Measurements from ENCODE around the gene TAOK3.
A peak's percentile ranks its signal among the peaks of the same experiment; 100 is the strongest.
"Not testable (repeated sequence)": the region's sequence is repeated elsewhere in the genome, so short reads cannot be mapped to it uniquely, and the experiment has no call there.

Gene TAOK3

DNA sequence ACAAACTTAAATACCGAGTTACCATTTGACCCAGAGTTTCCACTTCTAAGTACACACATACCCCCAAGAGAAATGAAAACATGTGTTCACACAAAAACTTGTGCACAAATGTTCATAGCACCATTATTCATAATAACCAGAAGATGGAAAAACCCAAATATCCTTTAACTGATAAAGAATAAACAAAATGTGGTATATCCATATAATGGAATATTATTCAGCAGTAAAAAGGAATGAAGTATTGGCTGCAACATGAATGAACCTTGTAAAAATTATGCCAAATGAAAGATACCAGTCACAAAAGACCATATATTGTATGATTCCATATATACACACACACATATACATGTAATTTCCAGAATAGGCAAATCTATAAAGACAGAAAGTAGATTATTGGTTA lies 116.4 kb downstream of the TAOK3 start:
- TF ChIP-seq, protein P1, sequence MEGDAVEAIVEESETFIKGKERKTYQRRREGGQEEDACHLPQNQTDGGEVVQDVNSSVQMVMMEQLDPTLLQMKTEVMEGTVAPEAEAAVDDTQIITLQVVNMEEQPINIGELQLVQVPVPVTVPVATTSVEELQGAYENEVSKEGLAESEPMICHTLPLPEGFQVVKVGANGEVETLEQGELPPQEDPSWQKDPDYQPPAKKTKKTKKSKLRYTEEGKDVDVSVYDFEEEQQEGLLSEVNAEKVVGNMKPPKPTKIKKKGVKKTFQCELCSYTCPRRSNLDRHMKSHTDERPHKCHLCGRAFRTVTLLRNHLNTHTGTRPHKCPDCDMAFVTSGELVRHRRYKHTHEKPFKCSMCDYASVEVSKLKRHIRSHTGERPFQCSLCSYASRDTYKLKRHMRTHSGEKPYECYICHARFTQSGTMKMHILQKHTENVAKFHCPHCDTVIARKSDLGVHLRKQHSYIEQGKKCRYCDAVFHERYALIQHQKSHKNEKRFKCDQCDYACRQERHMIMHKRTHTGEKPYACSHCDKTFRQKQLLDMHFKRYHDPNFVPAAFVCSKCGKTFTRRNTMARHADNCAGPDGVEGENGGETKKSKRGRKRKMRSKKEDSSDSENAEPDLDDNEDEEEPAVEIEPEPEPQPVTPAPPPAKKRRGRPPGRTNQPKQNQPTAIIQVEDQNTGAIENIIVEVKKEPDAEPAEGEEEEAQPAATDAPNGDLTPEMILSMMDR (conservative IDR thresholded peaks at IDR 0.05; ENCODE audit: low read length): no peak
- no peak overlapping the region for H3K4me3 ChIP-seq (ENCODE audit: low read length)
- no peak for DNase-seq (ENCODE audit: low read depth)

DNA sequence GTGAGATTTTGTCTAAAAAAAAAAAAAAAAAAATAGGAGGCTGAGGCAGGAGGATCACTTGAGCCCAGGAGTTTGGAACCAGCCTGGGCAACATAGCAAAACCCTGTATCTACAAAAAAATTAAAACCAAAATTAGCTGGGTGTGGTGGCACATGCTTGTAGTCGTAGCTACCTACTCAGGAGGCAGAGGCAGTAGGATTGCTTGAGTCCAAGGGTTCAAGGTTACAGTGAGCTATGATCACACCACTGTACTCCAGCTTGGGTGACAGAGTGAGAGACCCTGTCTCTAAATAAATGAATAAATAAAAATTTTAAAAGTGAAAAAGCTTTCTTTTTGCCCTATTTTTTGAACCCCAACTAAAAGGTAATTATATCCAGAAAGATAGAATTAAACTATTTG lies 123.2 kb downstream of the TAOK3 start:
- no peak for DNase-seq (ENCODE audit: low read depth)
- TF ChIP-seq, protein P1 (conservative IDR thresholded peaks at IDR 0.05; ENCODE audit: low read length): no peak
- H3K4me3 ChIP-seq (ENCODE audit: low read length): no peak overlapping the region

DNA sequence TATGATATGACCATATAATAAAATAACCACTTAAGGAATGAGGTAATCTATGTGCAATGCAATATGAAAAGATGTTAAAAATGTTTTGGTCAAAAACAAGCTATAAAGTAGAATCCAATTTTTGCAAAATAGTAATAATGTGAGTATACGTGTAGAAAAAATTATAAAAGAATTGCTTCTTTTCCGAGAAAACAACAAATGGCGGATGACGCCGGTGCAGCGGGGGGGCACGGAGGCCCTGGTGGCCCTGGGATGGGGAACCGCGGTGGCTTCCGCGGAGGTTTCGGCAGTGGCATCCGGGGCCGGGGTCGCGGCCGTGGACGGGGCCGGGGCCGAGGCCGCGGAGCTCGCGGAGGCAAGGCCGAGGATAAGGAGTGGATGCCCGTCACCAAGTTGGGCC lies 126.8 kb downstream of the TAOK3 start:
- not testable (repeated sequence) for H3K4me3 ChIP-seq (ENCODE audit: low read length); DNase-seq (ENCODE audit: low read depth)

DNA sequence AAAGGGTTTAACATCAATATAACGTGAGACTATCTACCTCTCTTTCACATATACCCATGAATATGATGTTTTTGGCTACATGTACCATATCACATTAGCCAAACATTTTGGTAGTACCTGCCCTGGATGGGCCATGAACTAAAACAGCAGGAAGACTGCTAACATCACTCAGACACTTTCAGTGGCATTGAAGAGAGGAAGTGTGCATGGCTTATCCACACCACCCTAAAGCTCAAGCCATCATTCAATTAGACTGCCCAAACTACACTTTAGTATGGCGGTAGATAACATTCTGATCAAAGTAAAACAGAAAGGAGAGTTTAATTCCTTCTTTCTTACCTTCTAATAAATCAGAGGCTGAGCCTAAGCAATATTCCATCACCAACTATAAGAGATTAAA lies 133.8 kb downstream of the TAOK3 start:
- no peak for DNase-seq (ENCODE audit: low read depth)
- TF ChIP-seq, protein P1 (conservative IDR thresholded peaks at IDR 0.05; ENCODE audit: low read length): no peak

DNA sequence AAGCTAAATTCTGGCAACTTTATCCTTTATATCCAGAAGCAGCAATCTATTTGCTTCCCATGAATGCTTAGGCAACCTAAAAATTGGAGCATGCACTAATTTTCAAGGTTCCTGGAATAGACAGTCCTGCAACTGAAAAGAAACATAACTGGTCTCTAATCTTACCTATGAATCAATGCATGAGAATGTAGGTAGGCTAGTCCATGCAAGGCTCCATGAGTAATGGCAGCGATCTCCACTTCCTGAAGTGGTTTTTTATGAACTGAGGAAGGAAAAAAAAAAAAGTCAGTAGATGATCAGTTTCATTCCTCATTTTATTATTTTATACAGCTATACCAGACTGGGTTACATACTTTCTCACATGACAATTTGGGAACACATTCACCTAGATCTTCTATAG lies 134.8 kb downstream of the TAOK3 start:
- DNase-seq (ENCODE audit: low read depth): peak; percentile 13
- TF ChIP-seq, protein P1 (conservative IDR thresholded peaks at IDR 0.05; ENCODE audit: low read length): no peak
- H3K4me3 ChIP-seq (ENCODE audit: low read length): no peak overlapping the region

More for the DNA sequence above, 133.8 kb downstream of the TAOK3 start:
- H3K4me3 ChIP-seq (ENCODE audit: low read length): no peak overlapping the region

DNA sequence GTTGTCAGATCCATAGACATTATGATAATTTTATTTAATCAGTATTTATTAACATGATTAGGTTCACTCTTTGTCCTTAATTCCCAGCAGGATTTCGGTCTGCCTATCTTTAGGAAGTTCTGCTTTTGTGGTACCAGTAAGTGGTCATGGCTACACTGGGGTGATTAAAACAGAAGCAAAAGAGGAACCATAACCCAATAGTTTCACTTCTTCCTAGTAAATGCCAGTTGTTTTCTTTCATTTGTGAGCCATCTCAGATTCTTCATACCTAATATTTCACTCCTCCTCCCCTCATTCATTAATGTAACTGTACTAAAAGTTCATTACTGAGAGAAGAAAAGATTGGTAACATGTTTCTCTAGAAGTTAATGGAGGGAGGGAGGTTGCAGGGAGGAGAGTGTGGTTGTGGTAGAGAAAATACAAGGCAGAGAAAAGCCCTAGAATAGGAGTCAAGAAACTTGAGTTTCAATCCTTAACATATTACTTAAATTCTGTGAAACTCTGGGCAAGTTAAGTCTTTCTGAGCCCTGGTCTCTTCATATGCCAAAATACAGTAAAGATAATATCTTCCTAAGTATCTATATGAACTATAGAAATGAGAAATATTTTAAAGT lies 135.5 kb downstream of the TAOK3 start:
- no peak overlapping the region for H3K4me3 ChIP-seq (ENCODE audit: low read length)
- TF ChIP-seq, protein P1 (conservative IDR thresholded peaks at IDR 0.05; ENCODE audit: low read length): no peak
- no peak for DNase-seq (ENCODE audit: low read depth)

DNA sequence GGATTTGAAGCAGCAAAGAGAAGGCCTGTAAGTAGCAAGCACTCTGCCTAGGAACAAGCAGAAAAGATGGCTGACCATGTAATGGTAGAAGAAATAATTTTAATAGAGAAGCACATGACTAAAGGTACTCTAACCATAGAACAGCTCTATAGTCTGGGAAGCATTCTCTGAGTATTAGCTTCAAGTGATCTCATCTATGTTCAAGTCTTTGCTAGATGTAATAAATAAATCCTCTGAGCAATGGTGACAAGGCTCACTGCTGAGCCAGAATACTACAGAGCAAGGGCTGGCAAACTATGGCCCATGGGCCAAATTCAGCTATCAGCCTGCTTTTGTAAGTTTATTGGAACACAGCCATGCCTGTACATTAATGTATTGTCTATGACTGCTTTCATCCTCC lies 152.0 kb downstream of the TAOK3 start:
- no peak for DNase-seq (ENCODE audit: low read depth)
- TF ChIP-seq, protein P1 (conservative IDR thresholded peaks at IDR 0.05; ENCODE audit: low read length): no peak
- H3K4me3 ChIP-seq (ENCODE audit: low read length): no peak overlapping the region

DNA sequence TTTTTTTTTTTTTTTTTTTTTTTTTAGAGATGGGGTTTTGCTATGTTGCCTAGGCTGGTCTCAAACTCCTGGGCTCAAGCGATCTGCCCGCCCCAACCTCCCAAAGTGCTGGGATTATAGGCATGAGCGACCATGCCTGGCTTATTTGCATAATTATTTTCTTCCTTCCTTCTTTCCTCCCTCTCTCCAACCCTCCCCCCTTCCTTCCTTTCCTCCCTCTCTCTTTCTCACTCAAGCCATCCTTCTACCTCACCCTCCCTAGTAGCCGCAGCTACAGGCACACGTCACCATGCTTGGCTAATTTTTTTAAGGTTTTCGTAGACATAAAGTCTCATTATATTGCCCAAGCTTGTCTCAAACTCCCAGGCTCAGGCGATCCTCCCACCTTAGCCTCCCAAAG lies 152.9 kb downstream of the TAOK3 start:
- no peak overlapping the region for H3K4me3 ChIP-seq (ENCODE audit: low read length)
- DNase-seq (ENCODE audit: low read depth): no peak
- TF ChIP-seq, protein P1 (conservative IDR thresholded peaks at IDR 0.05; ENCODE audit: low read length): no peak

Measured in AG10803 (cell line).